ENCODE measurements around the gene PPIL4.

PPIL4 gene

DNA sequence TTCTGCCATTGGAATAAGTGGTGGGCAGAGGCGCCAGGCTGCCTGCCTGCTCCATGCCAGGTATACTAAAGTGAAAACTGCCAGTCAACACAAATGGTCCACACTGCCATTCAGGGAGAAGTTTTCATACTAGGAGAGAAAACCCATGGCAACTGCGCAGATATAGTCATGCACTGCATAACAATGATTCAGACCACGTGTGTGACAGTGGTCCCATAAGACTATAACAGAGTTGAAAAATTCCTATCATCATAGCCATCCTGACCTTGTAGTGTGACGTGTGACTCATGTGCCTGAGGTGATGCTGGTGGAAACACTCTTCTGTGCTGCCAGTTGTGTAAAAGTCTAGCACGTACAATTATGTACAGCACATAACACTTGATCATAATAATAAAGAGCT lies 86.1 kb downstream of the PPIL4 start:
- no peak for DNase-seq (ENCODE audit: low read depth in 2 of 2)

- no peak for DNase-seq (ENCODE audit: low read depth in 2 of 2)
Measured at GRCh38 chr6:149458806-149459205, 87.0 kb downstream of the PPIL4 start.

- DNase-seq (ENCODE audit: low read depth in 2 of 2) = no peak
Measured at GRCh38 chr6:149458196-149458595, 87.6 kb downstream of the PPIL4 start.

DNA sequence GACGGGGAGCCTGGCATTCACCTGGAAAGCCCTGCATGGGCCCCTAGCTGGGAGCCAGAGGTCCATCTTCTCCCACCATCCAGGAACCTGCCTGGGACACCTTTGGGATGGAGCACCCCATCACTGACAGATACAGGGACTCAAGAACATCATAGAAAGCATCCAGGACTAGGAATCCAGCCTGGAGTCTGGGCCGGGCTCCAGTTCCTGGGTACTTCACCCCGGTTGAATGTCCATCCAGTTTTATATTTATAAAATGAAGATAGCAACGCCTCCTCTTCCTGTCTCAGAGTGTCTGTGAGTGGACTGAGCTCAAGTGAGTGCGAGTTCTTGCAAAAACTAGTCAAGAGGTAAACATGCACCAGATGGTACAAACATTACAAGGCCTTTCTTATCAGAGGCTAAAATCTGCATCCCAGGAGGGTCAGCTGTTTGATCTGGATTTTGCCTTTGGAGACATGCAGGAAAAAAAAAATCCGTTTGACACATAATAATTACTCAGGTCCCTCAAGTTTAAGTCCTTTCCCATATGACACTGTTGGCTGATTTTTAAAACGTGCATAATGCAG lies 88.4 kb downstream of the PPIL4 start:
- DNase-seq (ENCODE audit: low read depth in 2 of 2) = no peak

DNA sequence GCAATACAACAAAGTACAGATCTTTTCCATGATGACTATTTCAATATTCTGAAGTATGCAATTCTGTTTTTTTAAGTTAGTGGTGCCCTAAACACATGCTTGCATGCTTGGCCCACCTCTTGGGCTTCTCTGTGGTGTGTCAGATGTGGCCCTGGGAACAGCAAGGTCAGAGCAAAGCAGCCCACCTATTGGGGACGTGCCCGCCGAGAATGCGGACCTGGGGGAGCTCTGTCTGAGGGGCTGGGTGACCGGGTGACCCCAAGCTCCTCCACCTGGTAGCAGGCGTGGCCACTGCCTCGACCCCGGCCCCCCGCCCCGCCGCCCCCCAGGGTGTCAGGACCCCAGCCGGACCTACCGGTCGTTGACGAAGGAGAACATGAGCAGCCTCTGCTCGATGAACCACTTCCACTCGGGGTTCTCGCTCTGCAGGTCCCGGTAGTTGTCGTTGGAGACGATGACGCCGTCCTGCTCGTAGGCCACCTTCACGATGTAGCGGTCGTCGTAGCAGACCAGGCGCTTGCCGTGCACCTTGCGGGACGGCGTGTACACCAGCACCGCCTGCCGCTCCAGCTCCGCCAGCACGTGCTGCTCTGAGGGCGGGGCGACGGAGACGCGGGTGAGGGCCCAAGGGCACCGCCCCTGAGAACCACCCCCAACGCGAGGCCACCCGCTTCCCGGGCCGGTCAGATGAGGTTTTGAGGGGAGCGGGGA lies 89.4 kb downstream of the PPIL4 start:
- DNase-seq (ENCODE audit: low read depth in 2 of 2) = no peak

DNA sequence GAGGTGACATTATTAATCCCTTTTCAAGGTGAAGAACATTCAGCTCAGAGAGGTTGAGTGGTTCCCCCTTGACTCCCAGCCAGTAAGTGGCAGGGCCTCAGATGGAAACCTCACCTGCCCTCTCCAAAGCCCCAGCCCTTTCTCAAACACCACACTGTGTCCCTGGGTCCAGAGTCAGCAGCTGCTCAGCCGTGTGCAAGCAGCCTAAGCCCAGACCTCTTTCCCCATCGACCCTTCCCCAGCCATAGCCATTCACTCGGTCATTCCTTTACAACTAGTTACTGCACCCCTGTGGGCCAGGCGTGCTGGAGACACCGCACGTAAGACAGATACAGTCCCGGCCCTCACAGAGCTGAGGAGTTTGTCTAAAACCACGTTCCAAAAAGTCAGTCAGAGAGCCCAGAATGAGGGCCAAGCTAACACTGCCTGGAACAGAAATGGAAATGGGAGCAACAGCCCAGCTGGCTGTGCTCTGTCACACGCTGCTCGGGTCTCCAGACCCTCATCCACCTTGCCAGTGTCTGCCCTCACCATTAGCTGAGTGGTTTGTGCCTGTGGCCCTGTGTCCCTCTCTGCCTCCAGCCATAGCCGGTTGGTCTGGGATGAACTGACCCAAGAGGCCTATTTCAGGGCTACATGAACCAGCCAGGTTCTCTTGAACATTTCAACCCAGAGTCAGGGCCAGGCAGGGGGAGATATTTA lies 90.7 kb downstream of the PPIL4 start:
- no peak for DNase-seq (ENCODE audit: low read depth in 2 of 2)
